Stomach (tissue), 9 donors: ENCODE measurements around the gene EPS8L2. TPM values are rescaled to one million over a fixed set of nuclear protein-coding genes. Genes with fewer than 3 reads are reported as not detected.

ENCODE experiments used
- DNase-seq, 2 donors: peaks; one replicate each; pipeline versions ENCODE4 v3.0.0 to v3.0.0-alpha.2; 2013 to 2019
- H3K27ac ChIP-seq, 5 donors: fragments of 200-600 bp in 4 of 5; sonication (generic) in 4 of 5; one replicate each; pipeline ENCODE4 v1.5.1; 2013 to 2019; ENCODE audit warnings: mild to moderate bottlenecking in 1 of 5, moderate library complexity in 1 of 5
- H3K27me3 ChIP-seq, 3 donors: fragments of 200-600 bp; sonication (generic); one replicate each; pipeline ENCODE4 v1.5.1; 2017 to 2019; ENCODE audit warnings: mixed run types in 1 of 3
- H3K36me3 ChIP-seq, 4 donors: fragments of 200-600 bp; sonication (generic); 1 replicate in 3 of 4; 2 replicates in 1 of 4; pipeline ENCODE4 v1.5.1; 2016 to 2019
- H3K4me1 ChIP-seq, 4 donors: fragments of 200-600 bp; sonication (generic); one replicate each; pipeline ENCODE4 v1.5.1; 2016 to 2019
- H3K4me3 ChIP-seq, 4 donors: fragments of 200-600 bp; sonication (generic) in 3 of 4; one replicate each; pipeline ENCODE4 v1.5.1; 2016 to 2019; ENCODE audit warnings: mild to moderate bottlenecking in 1 of 4
- H3K9me3 ChIP-seq, 4 donors: fragments of 200-600 bp; sonication (generic); one replicate each; pipeline ENCODE4 v1.5.1; 2016 to 2019
- EP300 ChIP-seq: sonication (generic); formaldehyde crosslinking; IDR thresholded peaks from one replicate; pipeline ENCODE4 v1.6.1; 2017; ENCODE audit warnings: antibody characterized with exemption
- POLR2A ChIP-seq, 4 donors: fragments of 450-650 bp; IDR thresholded peaks; one replicate each; pipeline ENCODE4 v1.6.1; 2016; ENCODE audit warnings: antibody characterized with exemption in 4 of 4, control low read depth in 2 of 4, mild to moderate bottlenecking in 1 of 4, moderate library complexity in 1 of 4
- POLR2AphosphoS5 ChIP-seq, 3 donors: sonication (generic); formaldehyde crosslinking; IDR thresholded peaks; one replicate each; pipeline ENCODE4 v1.6.1; 2016; ENCODE audit warnings: antibody characterized with exemption in 3 of 3
- WGBS, 5 donors: extraction: QIAGEN DNeasy Blood & Tissue Kit in 3 of 5; methylation state at CpG; one replicate each; pipeline versions ENCODE4 v1.1.5 to v1.1.7; 2013 to 2018; 5-methylcytosine and 5-hydroxymethylcytosine counted together
- intact Hi-C: fragments of 100-400 bp; cut with DNase I; formaldehyde crosslinking; loops from one replicate; pipeline ENCODE4 v1.15.1; 2023; ENCODE audit warnings: low total_unique reads
- polyA plus RNA-seq, 3 donors: library from polyadenylated mRNA; stranded (reverse); fragments of 200-250 nt; gene quantifications; one replicate each; pipeline ENCODE4 v1.2.3, GENCODE V29; 2013
- total RNA-seq, 5 donors: library from RNA; depleted of rRNA; stranded (reverse); fragments of >200 nt; gene quantifications; one replicate each; pipeline versions ENCODE4 v1.1.0 to v1.2.3, GENCODE V29; 2014 to 2016
- TF ChIP-seq, protein P1 (sequence below), 7 experiments: fragments of 450-650 bp in 4 of 7; fragments of 200-600 bp in 3 of 7; sonication (generic) in 3 of 7; IDR thresholded peaks; one replicate each; pipeline ENCODE4 v1.5.1; 2016 to 2019; ENCODE audit warnings: antibody characterized with exemption in 7 of 7, control low read depth in 2 of 7, mild to moderate bottlenecking in 1 of 7
- donor health status: healthy with polysubstance abuse.
- donor health status: Bipolar disorder and iron deficiency.
- donor health status: healthy.

The EPS8L2 gene
- total and polyA plus RNA-seq, 8 donors, result 45.0 to 617 (median 180) TPM

DNA sequence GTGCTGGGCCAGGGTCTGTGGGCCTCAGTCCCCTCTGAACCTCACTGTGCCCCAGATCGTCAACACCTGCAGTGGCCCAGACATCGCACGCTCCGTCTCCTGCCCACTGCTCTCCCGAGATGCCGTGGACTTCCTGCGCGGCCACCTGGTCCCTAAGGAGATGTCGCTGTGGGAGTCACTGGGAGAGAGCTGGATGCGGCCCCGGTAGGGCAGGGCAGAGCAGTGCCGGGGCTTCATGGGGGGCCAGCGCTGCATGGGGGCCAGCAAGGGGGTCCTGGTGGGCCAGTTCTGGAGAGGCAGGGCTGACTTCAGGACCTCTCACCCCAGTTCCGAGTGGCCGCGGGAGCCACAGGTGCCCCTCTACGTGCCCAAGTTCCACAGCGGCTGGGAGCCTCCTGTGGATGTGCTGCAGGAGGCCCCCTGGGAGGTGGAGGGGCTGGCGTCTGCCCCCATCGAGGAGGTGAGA is 16.3 kb downstream of the EPS8L2 start:
- peak in 1 of 2 donors; percentile 9 for DNase-seq
- no peak overlapping the region for H3K27ac ChIP-seq
- no peaks in the 10 kb centered on the region for H3K9me3 ChIP-seq
- peak overlapping the region in 1 of 4 donors; percentile 27 for H3K4me3 ChIP-seq
- intact Hi-C loops, result loop anchor here (10.0 kb wide), 1 partner anchor 58 kb away; no protein-coding TSS in a partner anchor
- H3K27me3 ChIP-seq, result peaks cover 0 to 82% (median 51%) of the 10 kb centered on the region in 3 donors
- H3K4me1 ChIP-seq, result peaks cover 38 to 72% (median 51%) of the 10 kb centered on the region in 4 donors
- TF ChIP-seq POLR2A (IDR thresholded peaks at IDR 0.05) (no peak), EP300 (no peak), POLR2AphosphoS5 (IDR thresholded peaks at IDR 0.05) (no peak)
- TF ChIP-seq, protein P1, sequence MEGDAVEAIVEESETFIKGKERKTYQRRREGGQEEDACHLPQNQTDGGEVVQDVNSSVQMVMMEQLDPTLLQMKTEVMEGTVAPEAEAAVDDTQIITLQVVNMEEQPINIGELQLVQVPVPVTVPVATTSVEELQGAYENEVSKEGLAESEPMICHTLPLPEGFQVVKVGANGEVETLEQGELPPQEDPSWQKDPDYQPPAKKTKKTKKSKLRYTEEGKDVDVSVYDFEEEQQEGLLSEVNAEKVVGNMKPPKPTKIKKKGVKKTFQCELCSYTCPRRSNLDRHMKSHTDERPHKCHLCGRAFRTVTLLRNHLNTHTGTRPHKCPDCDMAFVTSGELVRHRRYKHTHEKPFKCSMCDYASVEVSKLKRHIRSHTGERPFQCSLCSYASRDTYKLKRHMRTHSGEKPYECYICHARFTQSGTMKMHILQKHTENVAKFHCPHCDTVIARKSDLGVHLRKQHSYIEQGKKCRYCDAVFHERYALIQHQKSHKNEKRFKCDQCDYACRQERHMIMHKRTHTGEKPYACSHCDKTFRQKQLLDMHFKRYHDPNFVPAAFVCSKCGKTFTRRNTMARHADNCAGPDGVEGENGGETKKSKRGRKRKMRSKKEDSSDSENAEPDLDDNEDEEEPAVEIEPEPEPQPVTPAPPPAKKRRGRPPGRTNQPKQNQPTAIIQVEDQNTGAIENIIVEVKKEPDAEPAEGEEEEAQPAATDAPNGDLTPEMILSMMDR (IDR thresholded peaks at IDR 0.05), result no peak
- peaks cover 3 to 34% (median 25%) of the 10 kb centered on the region in 4 donors for H3K36me3 ChIP-seq
- WGBS, 5 donors, result 47 to 83% (median 75%) methylated on average over 3 to 20 of the region's 20 CpGs

- intact Hi-C loops, result loop anchor here (10.0 kb wide), 1 partner anchor 59 kb away; no protein-coding TSS in a partner anchor
- WGBS, 5 donors, result 50 to 62% (median 55%) methylated on average over 5 to 8 of the region's 8 CpGs
- Histone ChIP-seq H3K4me3 (no peak overlapping the region), H3K27me3 (peaks cover 0 to 89% (median 51%) of the 10 kb centered on the region in 3 donors), H3K36me3 (peaks cover 3 to 34% (median 25%) of the 10 kb centered on the region in 4 donors), H3K4me1 (peaks cover 48 to 81% (median 60%) of the 10 kb centered on the region in 4 donors), H3K27ac (no peak overlapping the region), H3K9me3 (no peaks in the 10 kb centered on the region)
- TF ChIP-seq, protein P1 (IDR thresholded peaks at IDR 0.05), result peak in 5 of 7 experiments; percentile 38 to 69 (median 57)
- TF ChIP-seq EP300 (no peak), POLR2AphosphoS5 (IDR thresholded peaks at IDR 0.05) (peak in 1 of 3 donors; percentile 31), POLR2A (IDR thresholded peaks at IDR 0.05) (no peak)
- peak in 1 of 2 donors; percentile 86 for DNase-seq
These were observed 17.3 kb downstream of the EPS8L2 start for GRCh38 chr11:723120-723883.

DNA sequence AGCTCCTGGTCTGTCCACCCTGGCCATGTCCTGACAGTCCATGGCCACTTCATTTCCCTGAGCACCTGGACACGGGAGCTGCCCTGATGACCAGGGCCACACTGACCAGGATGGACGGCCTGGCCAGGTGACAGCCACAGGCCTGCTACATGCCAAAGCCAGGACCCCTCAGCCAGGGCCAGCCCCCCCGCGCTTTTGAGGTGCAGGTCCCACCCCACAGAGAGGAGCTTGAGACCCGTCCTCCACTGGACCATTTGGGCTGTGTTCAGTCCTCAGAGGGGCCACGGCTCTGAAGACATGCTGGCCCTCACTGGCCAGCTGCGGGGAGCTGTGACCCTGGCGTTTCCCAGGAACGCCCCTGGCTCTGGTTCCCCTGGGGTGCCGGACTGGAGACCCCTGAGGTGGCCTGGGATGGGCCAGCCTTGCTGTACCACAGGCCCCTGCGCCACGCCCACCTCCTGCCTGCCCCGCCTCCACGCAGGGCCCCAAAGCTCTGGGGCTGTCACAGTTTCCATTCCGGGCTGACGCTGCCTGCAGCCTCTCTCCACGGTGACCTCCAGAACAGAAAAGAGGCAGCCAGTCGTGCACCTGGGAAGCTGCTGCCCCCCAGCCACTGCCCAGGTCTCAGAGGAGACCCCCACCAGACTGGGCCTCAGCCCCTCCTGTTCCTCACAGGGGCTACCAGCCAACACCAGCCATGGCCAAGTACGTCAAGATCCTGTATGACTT is 18.2 kb downstream of the EPS8L2 start:
- no peaks in the 10 kb centered on the region for H3K9me3 ChIP-seq
- peaks cover 3 to 34% (median 25%) of the 10 kb centered on the region in 4 donors for H3K36me3 ChIP-seq
- H3K4me3 ChIP-seq, result no peak overlapping the region
- TF ChIP-seq POLR2A (IDR thresholded peaks at IDR 0.05), result no peak
- TF ChIP-seq EP300, result no peak
- H3K4me1 ChIP-seq, result peaks cover 50 to 90% (median 66%) of the 10 kb centered on the region in 4 donors
- intact Hi-C loops, result loop anchor here (10.0 kb wide), 1 partner anchor 59 kb away; no protein-coding TSS in a partner anchor
- H3K27me3 ChIP-seq, result peaks cover 0 to 93% (median 51%) of the 10 kb centered on the region in 3 donors
- no peak overlapping the region for H3K27ac ChIP-seq
- 80 to 85% (median 82%) methylated on average over 11 to 19 of the region's 19 CpGs for WGBS, 5 donors
- DNase-seq, result peak in 1 of 2 donors; percentile 25

DNA sequence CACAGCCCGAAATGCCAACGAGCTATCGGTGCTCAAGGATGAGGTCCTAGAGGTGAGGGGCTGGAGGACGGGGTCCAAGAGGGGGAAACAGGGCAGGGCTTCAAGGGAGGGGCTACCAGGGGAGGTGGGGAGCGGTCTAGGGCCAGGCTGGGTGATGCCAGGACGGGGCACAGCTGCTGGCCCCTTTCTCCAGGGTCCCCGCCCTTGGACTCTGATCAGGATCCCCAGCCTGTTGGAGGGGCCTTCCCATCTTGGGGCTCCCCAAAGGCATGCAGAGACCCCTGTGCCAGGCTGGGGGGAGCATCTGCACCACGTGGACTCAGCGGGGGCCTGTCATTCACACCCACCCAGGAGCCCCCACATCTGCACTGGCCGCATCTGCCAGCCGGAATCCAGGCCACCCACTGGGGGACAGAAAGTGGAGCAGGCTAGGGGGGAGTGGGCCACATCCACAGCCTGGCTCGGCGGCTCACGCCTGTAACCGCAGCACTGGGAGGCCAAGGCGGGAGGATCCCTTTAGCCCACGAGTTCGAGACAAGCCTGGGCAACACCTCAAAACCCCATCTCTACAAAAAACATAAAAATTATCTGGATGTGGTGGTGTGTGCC is 18.9 kb downstream of the EPS8L2 start:
- Histone ChIP-seq H3K9me3 (no peaks in the 10 kb centered on the region), H3K27me3 (peaks cover 0 to 93% (median 48%) of the 10 kb centered on the region in 3 donors), H3K27ac (no peak overlapping the region), H3K36me3 (peaks cover 3 to 34% (median 25%) of the 10 kb centered on the region in 4 donors), H3K4me3 (peak overlapping the region in 1 of 4 donors; percentile 41), H3K4me1 (peaks cover 50 to 90% (median 66%) of the 10 kb centered on the region in 4 donors)
- DNase-seq, result peak in 1 of 2 donors; percentile 13
- 75 to 86% (median 82%) methylated on average over 11 to 18 of the region's 18 CpGs for WGBS, 5 donors
- intact Hi-C loops, result loop anchor here (10.0 kb wide), 1 partner anchor 60 kb away; no protein-coding TSS in a partner anchor
- TF ChIP-seq, protein P1 (IDR thresholded peaks at IDR 0.05), result no peak
- no peak for TF ChIP-seq EP300
- TF ChIP-seq POLR2A (IDR thresholded peaks at IDR 0.05), result no peak
- no peak for TF ChIP-seq POLR2AphosphoS5 (IDR thresholded peaks at IDR 0.05)
